ENCODE measurements around the gene RSBN1L.
"Not testable (repeated sequence)": the region's sequence is repeated elsewhere in the genome, so short reads cannot be mapped to it uniquely, and the experiment has no call there.

The RSBN1L gene

GRCh38 chr7:77714195-77714594, 17.9 kb downstream of the RSBN1L start:
- no peak for DNase-seq (ENCODE audit: low spot score)
- no peak for TF ChIP-seq CTCF (IDR thresholded peaks at IDR 0.05; ENCODE audit: extremely low read depth, missing control alignments)

DNA sequence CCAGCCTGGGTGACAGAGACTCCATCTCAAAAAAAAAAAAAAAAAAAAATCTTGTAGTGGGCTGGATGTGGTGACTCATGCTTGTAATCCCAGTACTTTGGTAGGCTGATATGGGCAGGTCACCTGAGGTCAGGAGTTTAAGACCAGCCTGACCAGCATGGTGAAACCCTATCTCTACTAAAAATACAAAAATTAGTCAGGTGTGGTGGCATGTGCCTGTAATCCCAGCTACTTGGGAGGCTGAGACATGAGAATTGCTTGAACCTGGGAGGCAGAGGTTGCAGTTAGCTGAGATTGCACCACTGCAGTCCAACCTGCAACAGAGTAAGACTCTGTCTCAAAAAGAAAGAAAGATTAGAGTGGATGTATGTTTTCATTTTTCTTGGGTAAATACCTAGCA, 18.7 kb downstream of the RSBN1L start:
- not testable (repeated sequence) for DNase-seq (ENCODE audit: low spot score)

- DNase-seq (ENCODE audit: low spot score): no peak
Measured at GRCh38 chr7:77716804-77717203, 20.5 kb downstream of the RSBN1L start.

GRCh38 chr7:77717566-77717965, 21.3 kb downstream of the RSBN1L start:
- DNase-seq (ENCODE audit: low spot score): not testable (repeated sequence)

More at GRCh38 chr7:77716804-77717203, 20.5 kb downstream of the RSBN1L start:
- no peak for TF ChIP-seq CTCF (IDR thresholded peaks at IDR 0.05; ENCODE audit: extremely low read depth, missing control alignments)

- DNase-seq (ENCODE audit: low spot score): no peak
- no peak for TF ChIP-seq CTCF (IDR thresholded peaks at IDR 0.05; ENCODE audit: extremely low read depth, missing control alignments)
Measured at GRCh38 chr7:77727527-77727926, 31.3 kb downstream of the RSBN1L start.

GRCh38 chr7:77727936-77728701, 31.9 kb downstream of the RSBN1L start:
- DNase-seq (ENCODE audit: low spot score): no peak

DNA sequence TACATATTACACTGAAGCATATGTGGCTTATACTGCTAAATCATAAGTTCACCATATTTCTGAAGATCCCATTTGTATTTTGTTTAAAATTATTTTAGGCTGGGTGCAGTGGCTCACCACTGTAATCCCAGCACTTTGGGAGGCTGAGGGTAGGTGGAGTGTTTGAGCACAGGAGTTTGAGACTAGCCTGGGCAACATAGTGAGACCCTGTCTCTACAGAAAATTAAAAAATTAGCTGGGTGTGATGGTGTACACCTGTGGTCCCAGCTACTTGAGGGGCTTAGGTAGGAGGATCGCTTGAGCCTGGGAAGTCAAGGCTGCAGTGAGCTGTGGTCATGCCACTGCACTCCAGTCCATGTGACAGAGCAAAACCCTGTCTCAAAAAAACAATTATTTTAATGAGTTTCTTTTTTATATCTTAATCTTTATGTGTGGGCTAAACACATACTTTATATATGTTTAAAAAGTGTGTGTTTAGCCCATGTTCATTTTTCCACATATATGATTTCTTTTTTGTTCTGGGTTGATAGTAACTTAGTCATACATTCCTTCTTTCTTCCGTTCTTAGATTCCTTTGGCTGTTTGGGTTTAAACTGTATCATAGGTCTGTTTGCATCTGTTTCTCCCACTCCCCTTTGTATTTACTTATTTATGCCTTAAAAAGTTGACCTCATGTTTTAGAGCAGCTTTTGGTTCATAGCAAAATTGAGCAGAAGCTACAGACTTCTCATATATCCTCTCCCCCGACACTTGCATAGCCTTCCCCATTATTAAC, 33.5 kb downstream of the RSBN1L start:
- no peak for DNase-seq (ENCODE audit: low spot score)
- TF ChIP-seq CTCF (IDR thresholded peaks at IDR 0.05; ENCODE audit: extremely low read depth, missing control alignments): no peak

More at GRCh38 chr7:77727936-77728701, 31.9 kb downstream of the RSBN1L start:
- no peak for TF ChIP-seq CTCF (IDR thresholded peaks at IDR 0.05; ENCODE audit: extremely low read depth, missing control alignments)

GRCh38 chr7:77731716-77732115, 35.5 kb downstream of the RSBN1L start:
- TF ChIP-seq CTCF (IDR thresholded peaks at IDR 0.05; ENCODE audit: extremely low read depth, missing control alignments): no peak
- no peak for DNase-seq (ENCODE audit: low spot score)
